Measurements from ENCODE around the gene FSTL5.
"Not testable (repeated sequence)": the region's sequence is repeated elsewhere in the genome, so short reads cannot be mapped to it uniquely, and the experiment has no call there.

Gene FSTL5

DNA sequence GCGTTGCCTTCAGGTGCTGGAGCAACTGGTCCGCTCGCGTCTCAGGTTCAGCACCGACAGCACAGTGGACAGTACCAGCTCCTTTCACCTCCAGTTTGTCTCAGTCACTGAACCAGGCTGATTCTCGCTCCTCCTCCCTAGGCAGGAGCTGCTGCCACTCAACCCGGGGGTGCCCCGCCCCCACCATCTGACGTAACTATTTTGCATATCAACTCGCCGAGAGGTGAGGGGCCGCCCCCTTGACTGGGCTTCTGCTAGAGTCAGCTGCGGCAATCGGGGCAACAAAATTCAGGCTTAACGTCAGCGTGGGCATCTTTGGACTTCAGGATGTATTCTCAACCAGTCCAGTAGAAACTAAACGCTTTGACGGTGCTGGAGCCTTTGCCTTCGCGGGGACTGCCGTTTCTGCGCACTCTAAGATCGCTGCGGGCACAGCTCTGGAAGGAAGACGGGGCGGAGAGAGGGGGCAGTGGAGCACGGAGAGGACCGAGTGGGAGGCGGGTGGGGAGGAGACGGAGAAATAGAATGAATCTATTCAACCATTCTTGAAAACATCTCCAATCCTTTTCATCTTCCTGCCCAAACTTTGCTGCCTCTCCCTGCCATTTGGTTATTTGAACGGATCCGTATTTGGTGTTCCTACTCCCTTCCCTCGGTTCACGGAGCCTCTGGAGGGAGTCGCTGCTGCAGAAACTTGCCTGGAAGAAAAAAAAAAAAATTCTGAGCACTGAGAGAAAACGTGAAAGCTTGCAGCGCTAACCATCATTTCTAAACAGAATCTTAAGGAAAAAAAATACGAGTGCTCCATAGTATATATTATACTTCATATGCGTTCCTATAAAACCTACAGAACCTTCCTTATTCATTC, at the start of gene FSTL5:
Gene FSTL5, minus strand, starts transcription at position 109 of the 868 bp plus-strand sequence. CDS start 52,604 bp downstream, outside the sequence.
- H3K4me3 ChIP-seq (ENCODE audit: low read depth, low read length), result peak within 1 kb of the TSS; percentile 92

DNA sequence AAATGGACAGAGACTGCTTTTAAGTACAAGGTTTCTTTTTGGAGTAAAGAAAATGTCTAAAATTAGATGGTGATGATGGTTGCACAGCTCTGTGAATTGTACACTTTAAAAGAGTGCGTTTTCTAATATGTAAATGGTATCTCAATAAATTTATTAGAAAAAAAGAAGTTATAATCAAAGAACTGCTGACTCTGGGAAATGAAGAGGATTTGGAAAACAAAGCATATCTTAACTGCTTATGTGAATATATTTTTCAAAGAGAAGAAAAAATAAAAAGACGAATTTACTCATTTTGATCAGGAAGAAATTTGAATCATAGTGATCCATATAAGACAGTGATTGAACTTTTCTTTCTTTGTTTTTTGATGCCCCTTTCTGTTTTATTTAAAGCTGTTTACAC, 45.9 kb upstream of the FSTL5 start:
- H3K4me3 ChIP-seq (ENCODE audit: low read depth, low read length), result no peak overlapping the region

DNA sequence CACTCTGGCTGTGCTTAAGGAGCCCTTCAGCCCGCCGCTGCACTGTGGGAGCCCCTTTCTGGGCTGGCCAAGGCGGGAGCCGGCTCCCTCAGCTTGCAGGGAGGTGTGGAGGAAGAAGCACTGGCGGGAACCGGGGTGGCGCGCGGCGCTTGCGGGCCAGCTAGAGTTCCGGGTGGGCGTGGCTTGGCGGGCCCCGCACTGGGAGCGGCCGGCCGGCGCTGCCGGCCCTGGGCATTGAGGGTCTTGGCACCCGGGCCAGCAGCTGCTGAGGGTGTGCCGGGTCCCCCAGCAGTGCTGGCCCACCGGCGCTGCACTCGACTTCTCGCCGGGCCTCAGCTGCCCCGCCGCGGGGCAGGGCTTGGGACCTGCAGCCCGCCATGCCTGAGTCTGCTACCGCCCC, 39.7 kb upstream of the FSTL5 start:
- not testable (repeated sequence) for H3K4me3 ChIP-seq (ENCODE audit: low read depth, low read length)

DNA sequence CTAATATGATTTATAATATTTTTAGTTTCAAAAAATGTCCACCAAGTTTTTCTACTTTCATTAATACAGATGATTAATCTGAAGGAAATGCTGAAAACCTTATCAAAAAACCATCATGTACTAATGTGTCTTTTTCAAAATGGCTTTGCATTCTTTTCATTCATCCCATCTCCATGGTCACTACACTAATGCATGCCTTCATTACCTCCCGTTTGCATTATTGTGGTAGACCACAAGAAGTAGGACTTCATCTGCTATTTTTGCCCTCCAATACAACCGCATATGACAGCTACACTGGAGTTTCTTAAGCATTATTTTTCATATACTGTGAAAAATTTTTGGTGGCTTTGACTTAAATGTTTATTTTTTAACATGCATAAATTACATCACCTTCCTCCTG, 37.9 kb upstream of the FSTL5 start:
- no peak overlapping the region for H3K4me3 ChIP-seq (ENCODE audit: low read depth, low read length)

DNA sequence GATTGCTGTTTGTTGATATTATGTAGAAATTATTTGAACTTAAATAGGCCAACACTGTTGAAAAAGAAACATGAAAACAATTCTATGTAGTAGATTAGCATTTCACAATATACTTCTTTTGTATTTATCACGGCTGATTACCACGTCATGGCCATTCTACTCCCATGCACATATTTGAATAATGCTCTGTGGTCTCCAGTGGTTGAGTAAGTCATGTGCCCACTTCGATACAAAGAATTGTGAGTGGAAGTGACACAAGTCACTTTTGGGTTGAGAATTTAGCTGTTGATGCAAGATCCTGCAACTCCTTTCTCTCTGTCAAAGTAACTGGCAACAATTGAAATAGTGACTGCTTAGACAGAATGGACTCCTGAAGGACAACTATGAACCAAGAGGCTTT, 6.7 kb upstream of the FSTL5 start:
- H3K4me3 ChIP-seq (ENCODE audit: low read depth, low read length), result no peak overlapping the region

DNA sequence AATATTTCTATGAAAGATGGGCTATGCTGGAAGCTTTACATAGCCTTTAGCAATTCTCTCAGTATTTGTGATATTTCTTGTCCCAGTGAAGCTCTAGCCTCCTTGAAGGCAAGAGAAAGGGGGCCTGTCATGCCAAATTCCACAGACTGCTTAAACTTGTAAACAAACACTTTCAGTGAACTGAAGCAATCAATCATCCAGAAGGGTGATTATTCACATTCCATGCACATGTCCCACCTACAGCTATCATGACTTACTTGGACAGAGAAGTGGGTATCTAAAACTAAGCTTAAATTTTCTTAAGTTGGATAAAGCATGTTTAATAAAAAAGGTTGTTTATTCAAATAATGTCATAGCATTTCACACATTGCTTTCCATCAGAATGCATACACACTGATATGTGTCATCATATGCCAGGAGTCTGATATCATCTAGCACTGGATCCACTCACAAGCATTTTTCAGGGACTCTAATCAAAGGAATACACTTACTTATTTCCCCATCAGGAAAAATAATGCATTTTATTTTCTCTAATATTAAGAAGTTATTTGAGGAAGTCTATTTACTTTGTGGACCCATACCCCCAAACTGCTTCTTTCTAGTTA, 1.2 kb upstream of the FSTL5 start:
- H3K4me3 ChIP-seq (ENCODE audit: low read depth, low read length), result no peak overlapping the region

DNA sequence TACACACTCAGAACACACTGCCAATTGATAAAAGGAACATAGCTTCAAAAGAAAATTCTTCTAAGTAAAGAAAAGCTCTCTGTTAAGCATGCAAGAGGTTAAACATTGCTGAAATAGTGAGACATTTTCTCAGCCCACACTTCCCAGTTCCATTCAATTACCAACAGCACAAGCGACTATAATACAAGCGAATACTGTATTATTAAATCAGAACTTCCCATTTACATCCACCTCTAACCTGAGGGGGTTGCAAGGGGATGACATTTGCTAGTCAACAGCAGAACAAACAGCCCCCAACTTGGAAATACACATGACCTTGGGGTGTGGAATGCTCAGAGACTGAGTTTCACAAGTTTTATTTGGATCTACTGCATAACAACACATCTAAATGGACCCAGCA, 1.1 kb downstream of the FSTL5 start:
- no peak overlapping the region for H3K4me3 ChIP-seq (ENCODE audit: low read depth, low read length)

DNA sequence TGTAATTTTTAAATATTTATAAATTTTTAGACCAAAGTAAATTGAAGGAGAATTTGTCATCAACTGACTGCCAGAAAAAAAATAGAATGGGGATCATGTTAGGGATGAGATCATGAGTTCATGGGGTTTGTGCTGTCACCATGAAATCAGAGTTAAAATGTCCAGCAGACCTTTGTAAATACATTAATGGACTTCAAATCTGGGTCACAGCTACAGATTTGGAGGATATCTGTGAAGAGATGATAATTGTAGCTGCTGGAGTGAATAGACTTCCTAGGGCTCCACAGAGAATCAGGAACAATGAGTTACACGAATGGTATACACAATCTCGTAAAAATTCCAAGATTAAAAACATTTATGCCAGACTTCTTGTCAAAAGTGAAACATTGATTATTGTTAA, 6.6 kb downstream of the FSTL5 start:
- no peak overlapping the region for H3K4me3 ChIP-seq (ENCODE audit: low read depth, low read length)

DNA sequence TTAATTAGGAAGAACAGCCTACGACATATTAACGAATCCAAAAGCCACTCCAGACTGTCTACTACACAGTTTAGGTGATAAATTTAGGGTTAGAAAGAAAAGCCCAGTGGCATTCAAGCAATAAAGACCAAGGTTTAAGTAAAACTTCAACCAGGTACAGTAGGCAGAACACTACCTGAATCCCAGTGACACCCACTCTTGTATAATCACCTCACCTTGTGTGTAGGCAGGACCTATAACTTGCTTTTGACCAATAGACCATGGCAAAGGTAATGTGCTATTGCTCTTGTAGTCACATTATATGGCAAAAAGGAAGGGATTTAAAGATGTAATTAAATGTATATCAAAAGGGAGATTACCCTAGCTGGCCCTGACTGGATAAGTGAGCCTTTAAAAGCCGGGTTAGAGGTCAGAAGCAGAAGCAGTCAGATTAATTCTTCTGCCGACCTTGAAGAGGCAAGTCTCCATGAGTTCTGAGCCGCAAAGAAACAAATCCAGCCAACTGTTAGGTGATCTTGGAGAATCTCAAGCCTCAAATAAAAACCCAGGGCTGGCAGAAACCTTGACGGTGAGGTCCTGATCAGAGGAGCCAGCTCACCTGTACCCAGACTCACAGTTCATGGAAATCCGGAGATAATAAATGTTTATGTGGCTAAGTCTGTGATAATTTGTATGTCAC, 8.8 kb downstream of the FSTL5 start:
- H3K4me3 ChIP-seq (ENCODE audit: low read depth, low read length), result no peak overlapping the region

DNA sequence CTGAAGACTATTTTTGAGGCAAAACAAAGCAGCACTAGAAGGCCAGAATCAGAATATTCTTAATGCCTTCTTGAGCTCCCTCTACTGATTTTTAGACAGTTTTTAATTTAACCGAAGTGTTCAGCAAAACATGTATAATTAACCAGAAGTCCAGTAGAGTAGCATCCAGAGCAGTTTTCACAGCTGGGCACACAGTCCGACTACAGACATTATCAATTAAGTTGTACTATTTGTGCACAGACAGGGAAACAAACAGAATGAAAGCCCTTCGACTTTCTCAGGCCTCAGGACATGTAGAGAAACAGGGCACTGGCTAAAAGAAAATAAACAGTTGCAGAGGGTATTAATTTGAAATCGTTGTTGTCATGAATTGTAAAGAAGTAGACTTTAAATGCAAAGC, 11.9 kb downstream of the FSTL5 start:
- H3K4me3 ChIP-seq (ENCODE audit: low read depth, low read length), result no peak overlapping the region

DNA sequence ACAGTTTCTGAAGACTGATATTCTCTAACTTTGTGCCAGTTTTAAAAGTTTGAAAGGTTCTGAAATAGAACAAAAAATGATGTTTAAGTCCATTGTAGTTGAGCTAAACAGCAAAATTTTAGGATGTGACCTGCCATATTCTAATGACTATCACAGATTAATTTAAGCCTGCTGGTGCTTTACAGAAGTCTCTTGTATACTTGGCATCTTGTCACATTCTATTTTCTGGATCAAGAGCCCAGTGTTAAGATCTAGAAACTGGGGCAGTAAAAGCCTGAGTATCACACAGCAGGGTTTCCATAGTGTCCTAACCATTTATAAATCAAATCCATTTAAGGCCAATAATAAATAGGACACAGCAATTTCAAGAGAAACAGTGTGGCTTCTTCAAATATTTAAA, 12.4 kb downstream of the FSTL5 start:
- H3K4me3 ChIP-seq (ENCODE audit: low read depth, low read length), result no peak overlapping the region

DNA sequence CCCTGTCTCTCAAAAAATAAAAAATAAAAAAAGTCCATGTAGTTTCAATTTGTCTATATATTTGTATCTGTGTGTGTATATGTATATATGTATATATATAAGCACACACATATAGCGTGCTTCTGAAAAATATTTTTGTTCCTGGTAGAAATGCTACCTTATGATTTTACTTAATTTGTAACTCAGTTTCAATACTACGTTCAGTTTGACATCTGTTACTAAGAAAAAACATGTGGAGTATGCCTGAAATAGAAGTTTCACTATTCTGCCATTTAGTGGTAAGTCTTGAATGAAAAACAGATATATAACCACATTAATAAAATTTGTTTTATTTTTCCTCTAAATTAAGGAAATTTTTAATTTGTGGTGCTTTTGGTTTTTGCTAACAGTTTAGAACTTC, 14.2 kb downstream of the FSTL5 start:
- H3K4me3 ChIP-seq (ENCODE audit: low read depth, low read length), result no peak overlapping the region

DNA sequence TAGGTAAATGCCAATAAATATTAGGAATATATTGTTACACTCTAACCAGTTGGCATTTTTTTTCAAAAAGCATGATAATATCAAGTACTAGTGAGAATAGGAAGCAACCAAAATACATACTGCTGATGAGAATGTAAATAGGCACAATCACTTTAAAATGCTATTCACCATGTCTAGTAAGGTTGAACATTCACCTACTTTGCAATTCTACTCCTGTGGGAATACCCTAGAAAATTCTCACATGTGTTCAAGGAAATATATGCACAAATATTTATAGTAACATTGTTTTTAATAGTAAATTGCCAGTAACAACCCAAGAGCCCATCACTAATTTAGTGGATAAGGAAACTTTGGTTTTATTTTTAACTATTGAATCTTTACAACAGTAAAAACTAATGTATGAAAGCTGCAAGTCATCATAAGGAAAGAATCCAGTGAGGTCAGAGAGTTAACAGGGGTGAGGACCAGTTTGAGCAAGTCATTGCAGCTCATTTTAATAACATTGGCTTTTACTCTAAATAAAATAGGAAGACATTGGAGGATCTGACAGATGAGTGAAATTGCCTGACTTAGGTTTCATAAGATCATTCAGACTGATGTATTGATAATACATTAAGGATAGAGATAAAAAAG, 23.6 kb downstream of the FSTL5 start:
- no peak overlapping the region for H3K4me3 ChIP-seq (ENCODE audit: low read depth, low read length)

DNA sequence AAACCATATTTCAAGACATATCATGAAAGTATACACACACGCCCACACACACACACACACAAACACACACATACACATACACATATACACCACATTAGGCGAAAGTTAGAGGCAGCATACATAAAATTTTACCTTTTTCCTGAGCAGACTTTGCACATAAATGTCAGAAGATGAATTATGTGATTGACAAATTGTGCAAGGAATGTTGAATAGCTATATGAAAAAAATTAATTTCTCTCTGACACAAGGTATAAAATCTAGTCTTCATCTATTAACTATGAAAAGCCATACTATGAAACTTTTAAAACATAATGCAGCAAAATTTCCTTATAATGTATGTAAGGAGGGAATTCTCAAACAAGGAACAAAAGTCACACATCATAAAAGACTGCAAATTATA, 24.4 kb downstream of the FSTL5 start:
- H3K4me3 ChIP-seq (ENCODE audit: low read depth, low read length), result no peak overlapping the region

DNA sequence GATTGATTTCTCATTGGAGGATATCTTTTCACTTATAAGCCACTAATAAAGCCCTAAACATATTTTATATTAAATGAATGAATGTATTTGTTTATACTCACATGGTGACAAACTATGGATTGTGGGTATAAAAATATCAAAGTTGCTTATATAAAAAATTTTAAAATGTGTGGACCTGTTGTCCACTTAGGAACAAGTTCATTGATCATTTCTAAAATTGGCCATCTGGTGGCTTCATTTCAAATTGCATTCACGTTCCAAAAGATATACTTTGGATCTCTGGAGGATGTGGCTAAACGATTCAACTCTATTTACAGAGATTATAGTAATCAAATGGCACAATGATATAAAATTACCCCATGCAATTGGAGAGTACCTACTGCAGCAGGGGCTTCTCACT, 32.5 kb downstream of the FSTL5 start:
- H3K4me3 ChIP-seq (ENCODE audit: low read depth, low read length), result no peak overlapping the region

DNA sequence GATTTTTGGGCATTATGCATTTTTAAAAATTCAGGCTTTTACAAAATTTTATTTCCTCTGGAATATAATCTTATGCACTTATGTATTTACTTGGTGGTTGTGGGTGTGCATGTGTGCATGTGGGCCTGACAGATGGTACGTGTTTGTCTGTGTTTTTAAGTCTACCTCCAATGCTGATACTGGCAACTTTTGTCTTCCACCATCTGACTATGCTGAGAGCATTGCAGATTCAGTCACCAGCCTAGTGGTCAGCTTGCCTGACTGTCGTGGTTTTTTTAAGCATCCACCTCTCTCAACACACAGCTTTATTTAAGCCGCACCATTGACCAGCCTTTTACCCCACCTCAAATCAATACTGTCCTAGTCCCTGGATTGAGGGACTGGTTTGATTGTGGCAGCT, 37.1 kb downstream of the FSTL5 start:
- no peak overlapping the region for H3K4me3 ChIP-seq (ENCODE audit: low read depth, low read length)

DNA sequence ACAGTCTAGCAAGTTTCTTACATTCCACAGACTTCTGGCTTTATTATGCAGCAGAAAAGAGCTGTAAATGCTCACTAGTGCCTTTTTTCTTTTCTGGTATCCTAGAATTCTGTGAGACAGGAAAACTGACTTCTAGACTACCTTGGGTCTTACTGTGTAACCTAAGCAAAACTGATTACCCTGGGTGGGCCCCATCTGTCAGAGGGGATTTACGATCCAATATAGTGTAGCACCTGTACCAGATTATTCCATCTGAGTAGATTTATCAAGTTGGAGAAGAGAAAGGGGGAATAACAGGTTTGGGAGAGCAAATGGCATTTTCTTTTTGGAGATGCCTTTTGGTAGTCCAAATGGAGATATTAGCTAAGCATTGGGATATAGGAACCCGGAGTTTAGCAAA, 46.7 kb downstream of the FSTL5 start:
- no peak overlapping the region for H3K4me3 ChIP-seq (ENCODE audit: low read depth, low read length)

DNA sequence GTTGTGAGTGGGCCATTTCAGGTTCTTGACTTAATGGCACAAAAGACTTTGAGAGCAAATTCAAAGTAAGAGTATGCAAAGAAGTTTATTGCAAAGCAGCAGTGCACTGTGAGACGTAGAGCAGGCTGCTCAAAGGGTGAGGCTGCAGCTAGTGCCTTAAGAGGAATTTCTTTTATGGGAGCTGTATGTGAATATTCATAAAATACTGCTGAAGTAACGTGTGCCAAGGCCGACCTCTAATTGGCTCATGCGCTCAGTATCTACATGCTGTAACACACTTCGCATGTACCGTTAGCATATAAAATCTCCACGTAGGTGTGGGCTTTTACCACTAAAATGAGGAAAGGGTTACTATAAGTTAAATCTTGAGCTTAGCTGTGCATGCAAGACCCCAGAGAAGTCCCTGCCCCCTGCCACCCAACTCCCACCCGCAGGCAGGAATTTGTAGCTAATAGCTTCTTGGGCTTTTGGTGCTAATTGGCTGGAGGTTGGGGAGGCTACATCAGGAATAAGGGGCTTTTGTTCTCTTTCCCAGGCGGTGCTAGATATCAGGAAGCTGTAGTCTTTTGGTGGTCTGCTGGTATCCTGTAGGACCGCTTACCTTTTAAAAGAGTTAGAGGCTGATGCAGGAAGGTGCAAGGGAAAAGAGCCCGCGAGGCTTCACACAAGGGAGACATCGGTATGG, 47.6 kb downstream of the FSTL5 start:
- no peak overlapping the region for H3K4me3 ChIP-seq (ENCODE audit: low read depth, low read length)

DNA sequence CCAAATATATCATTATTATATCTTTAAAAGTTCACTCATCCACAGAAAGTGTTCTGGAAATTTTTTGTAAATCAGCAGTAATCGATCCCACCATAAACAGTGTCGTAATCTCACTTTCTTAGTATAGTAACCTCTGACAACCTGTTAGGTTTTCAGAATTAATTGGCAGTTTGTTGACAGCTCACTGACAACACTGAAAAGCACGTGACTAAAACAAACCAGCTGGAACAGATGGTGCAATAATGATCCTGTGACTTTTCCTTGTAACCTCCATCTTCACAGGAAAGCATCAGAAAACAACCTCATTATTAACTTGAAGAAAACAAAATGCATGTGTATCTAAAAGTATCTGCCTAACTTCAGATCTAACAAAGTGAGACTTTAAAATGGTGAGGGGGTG, 48.5 kb downstream of the FSTL5 start:
- H3K4me3 ChIP-seq (ENCODE audit: low read depth, low read length), result no peak overlapping the region

DNA sequence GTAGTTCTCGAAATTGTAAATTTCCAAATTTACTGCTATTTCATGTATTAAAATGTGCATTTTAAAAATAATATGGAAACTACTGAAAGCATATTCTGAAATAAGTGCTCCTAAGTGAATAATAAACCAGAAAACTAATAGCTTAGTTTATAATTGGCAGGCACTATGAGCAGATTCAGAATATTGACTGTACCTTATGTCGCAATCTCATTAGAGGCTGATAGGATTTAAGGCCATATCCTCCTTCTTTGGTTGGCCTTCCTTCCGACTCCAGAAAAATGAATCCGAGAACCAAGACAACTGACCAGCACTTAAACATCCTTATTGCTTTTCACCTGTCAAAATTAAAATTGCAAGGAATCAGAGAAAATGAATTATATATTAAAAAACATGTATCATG, 52.7 kb downstream of the FSTL5 start:
- no peak overlapping the region for H3K4me3 ChIP-seq (ENCODE audit: low read depth, low read length)
